ENCODE data around the gene IFNL3.

DNA sequence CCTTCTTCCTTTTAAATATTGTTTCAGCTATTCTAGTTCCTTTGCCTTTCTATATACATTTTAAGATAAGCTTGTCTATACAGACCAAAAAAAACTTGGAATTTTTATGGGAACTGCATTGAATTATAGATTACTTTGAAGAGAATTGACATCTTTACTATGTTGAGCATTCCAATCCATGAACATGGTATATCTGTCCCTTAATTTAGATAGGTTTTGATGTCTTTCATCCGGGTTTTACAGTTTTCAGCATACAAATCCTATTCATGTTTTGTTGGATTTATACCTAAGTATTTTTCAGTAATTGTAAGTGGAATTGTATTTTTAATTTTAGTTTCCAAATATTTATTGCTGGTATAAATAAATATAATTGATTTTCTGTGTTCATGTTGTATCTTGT is 39.2 kb upstream of the IFNL3 start:
- TF ChIP-seq CTCF (IDR thresholded peaks at IDR 0.05), result no peak
- no peak for TF ChIP-seq POLR2A (IDR thresholded peaks at IDR 0.05)
- TF ChIP-seq EP300 (IDR thresholded peaks at IDR 0.05), result no peak
